Measurements from ENCODE around the gene VWDE. TPM values are rescaled to one million over a fixed set of nuclear protein-coding genes. Genes with fewer than 3 reads are reported as not detected.

Gene VWDE
- total RNA-seq, 1 experiment from 2014 or later: not detected

DNA sequence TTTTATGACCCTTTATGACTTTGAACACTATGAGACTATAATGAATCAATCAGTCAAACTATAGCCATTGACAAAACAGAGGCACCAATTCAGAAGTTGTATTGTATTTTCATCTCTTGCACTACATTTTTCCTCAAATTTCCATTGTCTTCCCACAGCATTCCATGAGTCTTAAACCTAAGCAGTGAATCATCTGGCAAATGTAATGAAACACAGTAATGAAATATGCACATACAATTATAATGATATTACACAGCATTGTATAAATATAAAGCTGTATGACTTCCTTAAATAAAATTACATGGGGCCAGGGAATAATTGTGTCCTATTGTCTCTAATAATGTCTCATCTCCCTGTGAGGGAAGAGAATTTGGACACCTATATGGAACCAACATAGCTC is 45.0 kb downstream of the VWDE start:
- no peak for DNase-seq (ENCODE audit: low spot score)
- in situ Hi-C loops (cut with HindIII; ENCODE audit: low sequenced_read_pairs): no loop called here

DNA sequence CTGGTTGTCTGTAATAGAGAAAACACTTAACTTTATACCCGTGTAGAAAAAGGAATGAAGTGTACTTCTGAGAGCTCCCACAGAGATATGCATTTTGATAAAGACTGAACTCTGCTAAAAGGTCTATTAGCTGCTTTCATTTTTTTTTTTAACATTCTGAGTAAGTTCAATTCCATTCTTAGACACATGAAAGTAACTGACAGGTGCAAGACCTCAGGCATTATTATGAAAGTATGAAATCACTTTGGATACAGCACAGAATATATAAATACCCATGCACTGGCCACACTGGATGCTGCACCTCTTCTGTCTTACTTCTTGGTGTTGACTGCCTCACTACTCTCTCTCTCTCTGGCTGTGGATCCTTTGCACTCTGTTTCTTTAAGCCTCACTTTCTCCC is 46.2 kb downstream of the VWDE start:
- in situ Hi-C loops (cut with HindIII; ENCODE audit: low sequenced_read_pairs): no loop called here
- no peak for DNase-seq (ENCODE audit: low spot score)

DNA sequence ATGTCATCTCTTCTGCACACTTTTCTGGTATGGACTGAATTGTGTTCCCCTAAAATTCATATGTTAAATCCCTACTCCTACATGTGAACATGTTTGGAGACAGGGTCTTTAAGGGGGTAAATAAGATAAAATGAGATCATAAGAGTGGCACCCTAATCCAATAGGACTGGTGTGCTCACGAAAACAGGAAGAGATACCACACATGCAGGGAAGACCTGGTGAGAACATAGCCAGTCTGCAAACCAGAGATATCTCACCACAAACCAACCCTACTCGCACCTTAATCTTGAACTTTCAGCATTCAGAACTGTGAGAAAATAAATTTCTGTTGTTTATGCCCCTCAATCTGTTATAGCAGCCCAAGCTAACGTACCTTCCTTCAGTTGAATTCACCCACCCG is 51.8 kb downstream of the VWDE start:
- DNase-seq (ENCODE audit: low spot score): no peak
- in situ Hi-C loops (cut with HindIII; ENCODE audit: low sequenced_read_pairs): no loop called here

- no peak for DNase-seq (ENCODE audit: low spot score)
- in situ Hi-C loops (cut with HindIII; ENCODE audit: low sequenced_read_pairs): no loop called here
Measured at GRCh38 chr7:12350971-12351370, 52.7 kb downstream of the VWDE start.

- in situ Hi-C loops (cut with HindIII; ENCODE audit: low sequenced_read_pairs): no loop called here
Measured at GRCh38 chr7:12337095-12337494, 66.6 kb downstream of the VWDE start.

DNA sequence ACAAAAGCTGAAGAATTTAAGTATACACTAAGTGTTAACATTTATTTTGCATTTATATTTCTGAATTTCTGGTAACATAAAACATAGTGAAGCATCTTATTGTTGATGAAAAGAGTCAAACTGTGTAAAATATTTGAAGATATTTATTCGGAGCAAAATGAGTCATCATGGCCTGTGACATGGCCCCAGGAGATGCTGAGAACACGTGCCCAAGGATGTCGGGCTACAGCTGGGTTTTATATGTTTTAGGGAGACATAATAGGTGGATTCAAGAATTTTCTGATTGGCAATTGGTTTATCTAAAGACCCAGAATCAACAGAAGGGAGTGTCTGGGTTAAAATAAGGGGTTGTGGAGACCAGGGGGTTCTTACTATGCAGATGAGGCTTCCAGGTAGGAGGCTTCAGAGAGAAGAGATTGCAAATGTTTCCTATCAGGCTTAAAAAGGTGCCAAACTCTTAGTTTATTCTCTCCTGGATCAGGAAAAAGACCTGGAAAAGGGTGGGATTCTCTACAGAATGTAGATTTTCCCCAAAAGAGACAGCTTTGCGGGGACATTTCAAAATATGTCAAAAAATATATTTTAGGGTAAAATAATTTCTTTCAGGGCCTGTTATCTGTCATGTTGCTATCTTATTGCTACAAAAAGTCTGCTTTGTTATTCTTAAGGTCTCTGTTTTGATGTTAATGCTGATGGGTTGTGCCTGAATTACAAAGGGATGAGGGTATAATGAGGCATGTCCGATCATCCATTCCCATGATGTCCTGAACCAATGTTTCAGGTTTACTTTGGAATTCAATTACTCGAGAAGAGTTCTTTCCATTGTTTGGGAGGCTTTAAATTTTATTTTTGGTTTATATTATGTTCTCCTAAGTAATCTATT is 74.5 kb downstream of the VWDE start:
- DNase-seq (ENCODE audit: low spot score): no peak
- in situ Hi-C loops (cut with HindIII; ENCODE audit: low sequenced_read_pairs): no loop called here

More at GRCh38 chr7:12337095-12337494, 66.6 kb downstream of the VWDE start:
- no peak for DNase-seq (ENCODE audit: low spot score)

GRCh38 chr7:12327922-12328321 is 75.7 kb downstream of the VWDE start:
- in situ Hi-C loops (cut with HindIII; ENCODE audit: low sequenced_read_pairs): no loop called here
- DNase-seq (ENCODE audit: low spot score): no peak

- in situ Hi-C loops (cut with HindIII; ENCODE audit: low sequenced_read_pairs): no loop called here
- DNase-seq (ENCODE audit: low spot score): no peak
Measured at GRCh38 chr7:12325646-12326045, 78.0 kb downstream of the VWDE start.

GRCh38 chr7:12323415-12323814 is 80.2 kb downstream of the VWDE start:
- in situ Hi-C loops (cut with HindIII; ENCODE audit: low sequenced_read_pairs): no loop called here
- DNase-seq (ENCODE audit: low spot score): no peak

DNA sequence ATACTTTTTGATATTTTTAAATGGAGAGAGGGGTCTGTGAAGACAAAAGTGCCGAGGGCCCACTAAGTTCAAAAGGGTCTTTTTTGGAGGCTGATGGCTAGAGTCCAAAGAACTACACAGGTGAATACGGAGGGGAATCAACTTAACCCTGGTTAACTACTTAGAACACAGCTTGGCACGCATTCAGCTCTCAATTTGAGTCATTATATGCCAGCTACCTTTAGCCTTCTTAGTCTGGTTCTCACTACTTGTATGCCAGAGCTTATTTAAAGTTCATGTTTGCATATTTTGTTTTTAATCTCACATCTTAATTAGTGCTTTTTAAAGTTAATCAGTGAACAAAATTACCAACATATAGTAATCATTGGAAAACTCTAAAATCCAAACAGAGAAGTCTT is 80.8 kb downstream of the VWDE start:
- in situ Hi-C loops (cut with HindIII; ENCODE audit: low sequenced_read_pairs): no loop called here
- no peak for DNase-seq (ENCODE audit: low spot score)

- in situ Hi-C loops (cut with HindIII; ENCODE audit: low sequenced_read_pairs): no loop called here
- peak; percentile 10 for DNase-seq (ENCODE audit: low spot score)
Measured at GRCh38 chr7:12322284-12322902, 81.3 kb downstream of the VWDE start.

DNA sequence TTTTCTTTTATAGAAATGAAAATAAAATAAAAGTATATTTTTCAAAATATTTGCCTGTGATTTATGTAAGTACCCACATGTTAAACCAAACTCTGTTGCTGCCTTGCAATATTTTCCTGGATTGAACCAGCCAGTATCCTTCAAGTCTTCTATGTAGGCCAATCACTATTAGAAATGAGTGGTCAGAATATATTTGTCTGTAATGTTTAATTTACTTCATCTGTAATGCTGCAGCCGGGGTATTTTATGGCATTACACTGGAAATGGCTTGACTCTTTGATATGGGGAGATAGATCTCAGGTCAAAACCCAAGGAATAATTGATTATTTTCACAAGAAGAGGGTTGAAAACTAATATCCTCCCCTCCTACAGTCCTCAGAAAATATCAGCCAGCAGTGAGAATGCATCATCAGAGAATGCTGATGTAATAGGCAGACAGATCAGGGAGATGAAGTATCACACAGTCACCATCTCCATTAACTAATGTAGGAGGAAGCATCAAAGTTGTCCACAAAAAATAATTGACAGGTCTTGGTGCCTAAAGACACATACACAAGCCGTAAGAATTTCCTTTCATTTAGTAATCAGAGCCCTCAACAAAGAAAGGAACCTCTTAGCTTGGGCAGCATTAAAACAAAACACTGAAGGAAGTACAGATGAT is 82.5 kb downstream of the VWDE start:
- DNase-seq (ENCODE audit: low spot score): no peak
- in situ Hi-C loops (cut with HindIII; ENCODE audit: low sequenced_read_pairs): no loop called here

DNA sequence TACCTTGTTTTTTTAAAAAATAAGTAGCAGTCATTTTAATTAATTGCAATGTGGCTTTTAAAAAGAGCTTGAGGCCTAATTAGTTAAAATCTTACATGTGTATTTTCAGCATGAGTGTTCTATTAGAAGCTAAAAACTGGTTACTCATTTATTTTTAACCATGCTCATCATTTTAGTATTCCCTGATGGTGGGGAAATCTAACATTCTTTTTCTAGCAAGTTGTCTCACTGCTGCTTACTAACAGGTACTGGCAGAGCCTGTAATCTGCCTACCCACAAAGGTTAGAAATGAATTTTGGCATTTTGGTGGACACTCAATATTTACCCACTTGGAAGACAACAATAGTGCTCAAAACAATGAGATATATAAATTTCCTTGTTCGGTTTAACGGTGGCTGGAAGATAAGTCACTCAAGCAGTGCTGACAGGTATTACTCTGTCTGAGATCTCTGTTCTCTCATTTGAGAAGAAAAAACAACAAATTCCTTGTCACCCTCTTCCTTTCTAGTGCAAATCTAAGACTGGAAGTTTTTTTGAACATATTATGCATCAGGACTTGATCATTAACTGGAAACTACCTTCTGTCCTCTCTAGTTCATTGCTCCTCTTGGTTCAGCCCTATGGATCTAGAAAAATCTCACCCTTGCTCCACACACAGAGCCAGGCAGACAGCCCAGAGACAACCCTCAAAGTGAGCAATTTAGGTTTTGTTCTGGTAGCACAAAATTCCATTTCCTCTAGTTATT is 83.3 kb downstream of the VWDE start:
- no peak for DNase-seq (ENCODE audit: low spot score)
- in situ Hi-C loops (cut with HindIII; ENCODE audit: low sequenced_read_pairs): no loop called here

DNA sequence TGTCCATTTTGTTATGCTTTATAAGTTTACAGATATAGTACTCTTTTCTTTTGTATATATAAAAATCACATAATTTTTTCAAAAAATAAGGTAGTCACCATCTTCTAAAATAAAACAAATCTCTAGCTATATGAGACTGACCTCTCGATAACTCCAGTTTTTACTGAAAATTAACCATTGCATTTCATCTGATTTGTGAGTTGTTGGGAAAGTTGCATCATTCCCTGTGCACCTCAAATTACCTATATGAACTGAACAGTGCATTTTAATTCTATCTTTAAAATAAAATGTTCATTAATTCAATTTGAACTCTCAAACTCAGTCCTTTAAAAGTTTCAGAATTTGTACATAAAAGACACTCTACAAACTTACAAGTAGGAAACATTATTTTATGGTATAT is 86.0 kb downstream of the VWDE start:
- in situ Hi-C loops (cut with HindIII; ENCODE audit: low sequenced_read_pairs): no loop called here
- DNase-seq (ENCODE audit: low spot score): no peak

DNA sequence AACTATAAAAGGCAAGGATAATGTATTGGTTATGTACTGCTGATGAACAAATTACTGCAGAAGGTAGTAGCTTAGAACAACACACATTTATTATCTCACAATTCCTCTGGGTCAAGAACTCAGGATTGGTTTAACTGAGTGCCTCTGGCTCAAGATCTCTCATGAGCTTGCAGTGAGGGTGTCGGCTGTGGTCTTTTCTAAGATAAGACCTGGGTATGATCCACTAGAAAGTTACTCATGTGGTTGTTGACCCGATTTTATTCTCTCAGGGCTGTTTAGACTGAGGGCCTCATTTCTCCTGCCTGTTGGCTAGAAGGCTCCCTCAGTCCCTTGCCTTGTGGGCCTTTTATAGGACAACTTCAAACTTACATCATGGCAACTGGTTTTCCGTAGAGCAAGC is 86.7 kb downstream of the VWDE start:
- in situ Hi-C loops (cut with HindIII; ENCODE audit: low sequenced_read_pairs): no loop called here
- DNase-seq (ENCODE audit: low spot score): no peak

DNA sequence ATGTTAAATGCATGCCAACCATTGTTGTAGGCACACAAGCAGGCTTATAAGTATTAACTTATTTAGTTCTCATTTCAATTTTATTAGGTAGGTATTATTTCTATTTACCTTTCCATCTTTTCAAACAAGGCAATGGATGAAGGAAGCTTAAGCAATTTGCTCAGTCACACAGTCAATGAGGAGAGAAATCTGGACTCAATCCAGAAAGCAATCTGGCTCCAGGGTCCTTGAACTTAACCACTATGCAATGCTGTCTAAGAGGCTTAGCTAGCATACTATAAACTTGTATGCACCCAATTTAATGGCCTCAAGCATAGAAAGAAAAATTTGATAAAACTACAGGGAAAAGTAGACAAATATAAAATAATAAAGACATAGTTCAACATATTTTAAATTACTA is 88.6 kb downstream of the VWDE start:
- no peak for DNase-seq (ENCODE audit: low spot score)
- in situ Hi-C loops (cut with HindIII; ENCODE audit: low sequenced_read_pairs): no loop called here

GRCh38 chr7:12314199-12314598 is 89.5 kb downstream of the VWDE start:
- DNase-seq (ENCODE audit: low spot score): no peak
- in situ Hi-C loops (cut with HindIII; ENCODE audit: low sequenced_read_pairs): no loop called here

GRCh38 chr7:12305502-12305901 is 98.2 kb downstream of the VWDE start:
- in situ Hi-C loops (cut with HindIII; ENCODE audit: low sequenced_read_pairs): no loop called here
- DNase-seq (ENCODE audit: low spot score): no peak

GRCh38 chr7:12303495-12303894 is 100.2 kb downstream of the VWDE start:
- no peak for DNase-seq (ENCODE audit: low spot score)
- in situ Hi-C loops (cut with HindIII; ENCODE audit: low sequenced_read_pairs): no loop called here

GRCh38 chr7:12303062-12303461 is 100.6 kb downstream of the VWDE start:
- no peak for DNase-seq (ENCODE audit: low spot score)
- in situ Hi-C loops (cut with HindIII; ENCODE audit: low sequenced_read_pairs): no loop called here

Measured in G401 (cell line).